WTC11 (cell line): ENCODE results near the gene LMBRD1. TPM values are rescaled to one million over a fixed set of nuclear protein-coding genes. Genes with fewer than 3 reads are reported as not detected.

Source experiments
- ATAC-seq: fragments of 200-7000 bp; cut with Tn5 transposase; 2 replicates; pipeline ENCODE4 v1.10.0; 2021; ENCODE audit warnings: mild to moderate bottlenecking, moderate library complexity
- CTCF ChIA-PET: fragments of 300-600 bp; sonication (Branson Sonifier 250); formaldehyde crosslinking; loops from one replicate; lab custom pipeline; 2021; ENCODE audit warnings: antibody characterized with exemption; lab: Charles Lee
- POLR2A ChIA-PET: fragments of 350-600 bp; sonication (Branson Sonifier 250); formaldehyde crosslinking; loops from one replicate; lab custom pipeline; 2021; ENCODE audit warnings: antibody characterized with exemption; lab: Charles Lee
- DNase-seq: peaks from one replicate; pipeline ENCODE4 v3.0.0; 2021; ENCODE audit warnings: low spot score
- H3K27ac Mint-ChIP-seq: 2 replicates; pipeline ENCODE4 v1.8.0; 2021; ENCODE audit warnings: mixed read lengths
- H3K27me3 Mint-ChIP-seq: 2 replicates; pipeline ENCODE4 v1.8.0; 2021; ENCODE audit warnings: low read depth, mild to moderate bottlenecking, moderate library complexity, mixed read lengths
- H3K36me3 Mint-ChIP-seq: 2 replicates; pipeline ENCODE4 v1.8.0; 2021; ENCODE audit warnings: mixed read lengths
- H3K4me1 Mint-ChIP-seq: 2 replicates; pipeline ENCODE4 v1.8.0; 2022; ENCODE audit warnings: mixed read lengths
- H3K4me3 Mint-ChIP-seq: 2 replicates; pipeline ENCODE4 v1.8.0; 2021; ENCODE audit warnings: mild to moderate bottlenecking, moderate library complexity, mixed read lengths
- H3K9me3 Mint-ChIP-seq: 2 replicates; pipeline ENCODE4 v1.8.0; 2021; ENCODE audit warnings: mixed read lengths
- CBFB ChIP-seq: sonication (generic); formaldehyde crosslinking; IDR thresholded peaks from 2 replicates; pipeline ENCODE4 v1.8.1; 2022; ENCODE audit warnings: mild to moderate bottlenecking, low read depth, missing genetic modification reagents
- GRHL2 ChIP-seq: fragments of 250-450 bp; sonication (Bioruptor Pico); IDR thresholded peaks from 2 replicates; pipeline ENCODE4 v1.8.0; 2022; ENCODE audit warnings: mild to moderate bottlenecking, moderate library complexity; ENCODE audit not compliant: insufficient replicate concordance, severe bottlenecking
- HMGA2 ChIP-seq: fragments of 250-450 bp; sonication (Bioruptor Pico); IDR thresholded peaks from 2 replicates; pipeline ENCODE4 v1.4.0; 2021; ENCODE audit warnings: mild to moderate bottlenecking, moderate library complexity
- NFATC4 ChIP-seq: fragments of 250-450 bp; sonication (Bioruptor Pico); IDR thresholded peaks from 2 replicates; pipeline ENCODE4 v1.9.0; 2021; ENCODE audit warnings: mild to moderate bottlenecking
- OVOL2 ChIP-seq: fragments of 250-450 bp; sonication (Bioruptor Pico); IDR thresholded peaks from 2 replicates; pipeline ENCODE4 v1.9.0; 2021; ENCODE audit warnings: mild to moderate bottlenecking, borderline replicate concordance
- SP1 ChIP-seq: sonication (generic); formaldehyde crosslinking; conservative IDR thresholded peaks from 2 replicates; pipeline ENCODE4 v1.8.1; 2022; ENCODE audit warnings: missing genetic modification reagents
- TEAD4 ChIP-seq: sonication (generic); formaldehyde crosslinking; IDR thresholded peaks from 2 replicates; pipeline ENCODE4 v1.8.0; 2022; ENCODE audit warnings: mild to moderate bottlenecking, missing genetic modification reagents
- ZNF121 ChIP-seq: sonication (generic); formaldehyde crosslinking; IDR thresholded peaks from 2 replicates; pipeline ENCODE4 v1.8.0; 2023; ENCODE audit warnings: missing genetic modification reagents
- ZNF232 ChIP-seq: sonication (generic); formaldehyde crosslinking; IDR thresholded peaks from 2 replicates; pipeline ENCODE4 v1.8.0; 2022; ENCODE audit warnings: mild to moderate bottlenecking, missing genetic modification reagents
- ZNF263 ChIP-seq: sonication (generic); formaldehyde crosslinking; IDR thresholded peaks from 2 replicates; pipeline ENCODE4 v1.8.1; 2022; ENCODE audit warnings: low read depth, mild to moderate bottlenecking, moderate library complexity, missing genetic modification reagents
- total RNA-seq: library from RNA; stranded (reverse); gene quantifications from 3 replicates; pipeline ENCODE4 v1.2.3, GENCODE V29; 2021
- TF ChIP-seq, protein P1 (sequence below): fragments of 250-450 bp; sonication (Bioruptor Pico); IDR thresholded peaks from 2 replicates; pipeline ENCODE4 v1.9.0; 2021; ENCODE audit warnings: mild to moderate bottlenecking
- TF ChIP-seq, protein P2 (sequence below): sonication (generic); formaldehyde crosslinking; IDR thresholded peaks from 2 replicates; pipeline ENCODE4 v1.8.0; 2022; ENCODE audit warnings: mild to moderate bottlenecking, missing genetic modification reagents
- TF ChIP-seq, protein P3 (sequence below): fragments of 250-450 bp; sonication (Bioruptor Pico); IDR thresholded peaks from 2 replicates; pipeline ENCODE4 v1.9.0; 2021; ENCODE audit warnings: mild to moderate bottlenecking
- TF ChIP-seq, protein P4 (sequence below): sonication (generic); formaldehyde crosslinking; IDR thresholded peaks from 2 replicates; pipeline ENCODE4 v1.8.0; 2022; ENCODE audit warnings: mild to moderate bottlenecking, missing genetic modification reagents
- TF ChIP-seq, protein P5 (sequence below): sonication (generic); formaldehyde crosslinking; IDR thresholded peaks from 2 replicates; pipeline ENCODE4 v1.8.1; 2023; ENCODE audit warnings: mild to moderate bottlenecking, missing genetic modification reagents, borderline replicate concordance
- TF ChIP-seq, protein P6 (sequence below): sonication (generic); formaldehyde crosslinking; IDR thresholded peaks from 2 replicates; pipeline ENCODE4 v1.8.1; 2022; ENCODE audit warnings: low read depth, mild to moderate bottlenecking, moderate library complexity, missing genetic modification reagents, borderline replicate concordance

LMBRD1 gene
- total RNA-seq, 1 experiment from 2014 or later: 15.0 TPM

DNA sequence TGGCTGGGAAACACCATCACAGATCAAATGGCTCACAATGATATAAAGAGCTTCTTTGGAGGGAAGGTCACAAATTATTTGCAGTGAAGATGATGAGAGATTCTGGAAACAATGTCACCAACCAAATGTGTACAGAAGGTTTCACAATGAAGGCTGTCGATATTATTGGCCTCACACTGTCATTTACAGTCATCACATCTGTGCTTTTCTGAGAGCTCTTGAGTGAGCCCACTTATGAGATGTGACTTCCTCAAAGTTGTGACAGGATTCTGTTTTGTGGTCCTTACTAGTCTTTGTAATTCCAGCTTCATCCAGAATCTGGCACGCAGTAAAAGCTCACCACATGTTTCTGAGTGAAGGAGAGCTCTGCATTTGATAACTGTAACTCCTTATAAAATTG is 133.6 kb downstream of the LMBRD1 start (continued):
- TF ChIP-seq TEAD4 (CRISPR knock-in tag): no peak

DNA sequence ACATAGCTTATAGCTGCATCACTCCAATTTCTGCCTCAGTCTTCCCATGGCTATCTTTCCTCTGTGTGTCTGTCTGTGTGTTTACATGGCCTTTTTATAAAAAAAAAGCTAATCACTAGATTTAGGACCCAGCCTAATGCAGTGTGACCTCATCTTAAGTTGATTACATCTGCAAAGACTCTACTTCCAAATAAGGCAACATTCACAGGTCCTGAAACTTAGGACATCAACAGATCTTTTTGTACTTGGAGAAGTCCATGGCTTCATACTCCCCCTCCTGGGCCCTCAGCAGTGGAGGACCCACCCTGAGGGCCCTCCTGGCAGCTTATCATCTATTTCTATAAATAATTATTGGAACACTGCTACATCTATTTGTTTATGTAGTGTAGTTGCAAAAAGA is 146.1 kb downstream of the LMBRD1 start:
- H3K9me3 Mint-ChIP-seq: peaks cover 10% of the 10 kb centered on the region
- DNase-seq (no peak), ATAC-seq (no peak)
- H3K4me1 Mint-ChIP-seq: peaks cover 9% of the 10 kb centered on the region
- no peaks in the 10 kb centered on the region for H3K36me3 Mint-ChIP-seq
- POLR2A ChIA-PET: no interaction called here
- CTCF ChIA-PET: no interaction called here
- no peaks in the 10 kb centered on the region for H3K27me3 Mint-ChIP-seq
- TF ChIP-seq ZNF263: no peak
- TF ChIP-seq, protein P1, sequence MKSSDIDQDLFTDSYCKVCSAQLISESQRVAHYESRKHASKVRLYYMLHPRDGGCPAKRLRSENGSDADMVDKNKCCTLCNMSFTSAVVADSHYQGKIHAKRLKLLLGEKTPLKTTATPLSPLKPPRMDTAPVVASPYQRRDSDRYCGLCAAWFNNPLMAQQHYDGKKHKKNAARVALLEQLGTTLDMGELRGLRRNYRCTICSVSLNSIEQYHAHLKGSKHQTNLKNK (CRISPR knock-in tag): no peak
- no peak overlapping the region for H3K27ac Mint-ChIP-seq
- H3K4me3 Mint-ChIP-seq: no peak overlapping the region

DNA sequence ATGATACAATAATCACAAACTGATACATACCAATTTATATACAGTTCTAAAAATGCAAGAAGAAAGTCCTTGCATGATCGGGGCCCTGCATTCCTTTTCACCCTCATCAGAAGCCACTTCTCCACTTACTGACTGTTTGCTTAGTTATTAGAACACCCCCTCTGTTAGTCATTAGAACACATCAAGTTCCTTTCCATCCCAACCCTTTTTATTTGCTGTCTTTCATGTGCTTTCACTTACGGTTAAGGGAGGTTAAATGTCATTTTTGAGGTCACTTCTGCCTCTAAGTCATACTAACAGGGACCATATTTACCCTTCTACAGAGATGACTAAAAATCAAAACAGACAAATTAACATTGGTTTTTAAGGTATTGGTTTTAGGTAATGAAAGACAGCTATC is 149.1 kb downstream of the LMBRD1 start:
- no peak for TF ChIP-seq NFATC4 (CRISPR knock-in tag)
- TF ChIP-seq HMGA2 (CRISPR knock-in tag): no peak
- TF ChIP-seq, protein P2, sequence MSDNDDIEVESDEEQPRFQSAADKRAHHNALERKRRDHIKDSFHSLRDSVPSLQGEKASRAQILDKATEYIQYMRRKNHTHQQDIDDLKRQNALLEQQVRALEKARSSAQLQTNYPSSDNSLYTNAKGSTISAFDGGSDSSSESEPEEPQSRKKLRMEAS (CRISPR knock-in tag): no peak
- TF ChIP-seq, protein P3, sequence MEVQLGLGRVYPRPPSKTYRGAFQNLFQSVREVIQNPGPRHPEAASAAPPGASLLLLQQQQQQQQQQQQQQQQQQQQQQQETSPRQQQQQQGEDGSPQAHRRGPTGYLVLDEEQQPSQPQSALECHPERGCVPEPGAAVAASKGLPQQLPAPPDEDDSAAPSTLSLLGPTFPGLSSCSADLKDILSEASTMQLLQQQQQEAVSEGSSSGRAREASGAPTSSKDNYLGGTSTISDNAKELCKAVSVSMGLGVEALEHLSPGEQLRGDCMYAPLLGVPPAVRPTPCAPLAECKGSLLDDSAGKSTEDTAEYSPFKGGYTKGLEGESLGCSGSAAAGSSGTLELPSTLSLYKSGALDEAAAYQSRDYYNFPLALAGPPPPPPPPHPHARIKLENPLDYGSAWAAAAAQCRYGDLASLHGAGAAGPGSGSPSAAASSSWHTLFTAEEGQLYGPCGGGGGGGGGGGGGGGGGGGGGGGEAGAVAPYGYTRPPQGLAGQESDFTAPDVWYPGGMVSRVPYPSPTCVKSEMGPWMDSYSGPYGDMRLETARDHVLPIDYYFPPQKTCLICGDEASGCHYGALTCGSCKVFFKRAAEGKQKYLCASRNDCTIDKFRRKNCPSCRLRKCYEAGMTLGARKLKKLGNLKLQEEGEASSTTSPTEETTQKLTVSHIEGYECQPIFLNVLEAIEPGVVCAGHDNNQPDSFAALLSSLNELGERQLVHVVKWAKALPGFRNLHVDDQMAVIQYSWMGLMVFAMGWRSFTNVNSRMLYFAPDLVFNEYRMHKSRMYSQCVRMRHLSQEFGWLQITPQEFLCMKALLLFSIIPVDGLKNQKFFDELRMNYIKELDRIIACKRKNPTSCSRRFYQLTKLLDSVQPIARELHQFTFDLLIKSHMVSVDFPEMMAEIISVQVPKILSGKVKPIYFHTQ (CRISPR knock-in tag): no peak
- TF ChIP-seq GRHL2 (CRISPR knock-in tag): no peak
- no peak for TF ChIP-seq TEAD4 (CRISPR knock-in tag)
- no peak for TF ChIP-seq ZNF232
- no peak for TF ChIP-seq ZNF263
- no peak for TF ChIP-seq SP1
- no peak for TF ChIP-seq OVOL2 (CRISPR knock-in tag)
- no peak for TF ChIP-seq ZNF121 (CRISPR knock-in tag)
- TF ChIP-seq, protein P4, sequence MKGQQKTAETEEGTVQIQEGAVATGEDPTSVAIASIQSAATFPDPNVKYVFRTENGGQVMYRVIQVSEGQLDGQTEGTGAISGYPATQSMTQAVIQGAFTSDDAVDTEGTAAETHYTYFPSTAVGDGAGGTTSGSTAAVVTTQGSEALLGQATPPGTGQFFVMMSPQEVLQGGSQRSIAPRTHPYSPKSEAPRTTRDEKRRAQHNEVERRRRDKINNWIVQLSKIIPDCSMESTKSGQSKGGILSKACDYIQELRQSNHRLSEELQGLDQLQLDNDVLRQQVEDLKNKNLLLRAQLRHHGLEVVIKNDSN (CRISPR knock-in tag): no peak
- TF ChIP-seq, protein P5, sequence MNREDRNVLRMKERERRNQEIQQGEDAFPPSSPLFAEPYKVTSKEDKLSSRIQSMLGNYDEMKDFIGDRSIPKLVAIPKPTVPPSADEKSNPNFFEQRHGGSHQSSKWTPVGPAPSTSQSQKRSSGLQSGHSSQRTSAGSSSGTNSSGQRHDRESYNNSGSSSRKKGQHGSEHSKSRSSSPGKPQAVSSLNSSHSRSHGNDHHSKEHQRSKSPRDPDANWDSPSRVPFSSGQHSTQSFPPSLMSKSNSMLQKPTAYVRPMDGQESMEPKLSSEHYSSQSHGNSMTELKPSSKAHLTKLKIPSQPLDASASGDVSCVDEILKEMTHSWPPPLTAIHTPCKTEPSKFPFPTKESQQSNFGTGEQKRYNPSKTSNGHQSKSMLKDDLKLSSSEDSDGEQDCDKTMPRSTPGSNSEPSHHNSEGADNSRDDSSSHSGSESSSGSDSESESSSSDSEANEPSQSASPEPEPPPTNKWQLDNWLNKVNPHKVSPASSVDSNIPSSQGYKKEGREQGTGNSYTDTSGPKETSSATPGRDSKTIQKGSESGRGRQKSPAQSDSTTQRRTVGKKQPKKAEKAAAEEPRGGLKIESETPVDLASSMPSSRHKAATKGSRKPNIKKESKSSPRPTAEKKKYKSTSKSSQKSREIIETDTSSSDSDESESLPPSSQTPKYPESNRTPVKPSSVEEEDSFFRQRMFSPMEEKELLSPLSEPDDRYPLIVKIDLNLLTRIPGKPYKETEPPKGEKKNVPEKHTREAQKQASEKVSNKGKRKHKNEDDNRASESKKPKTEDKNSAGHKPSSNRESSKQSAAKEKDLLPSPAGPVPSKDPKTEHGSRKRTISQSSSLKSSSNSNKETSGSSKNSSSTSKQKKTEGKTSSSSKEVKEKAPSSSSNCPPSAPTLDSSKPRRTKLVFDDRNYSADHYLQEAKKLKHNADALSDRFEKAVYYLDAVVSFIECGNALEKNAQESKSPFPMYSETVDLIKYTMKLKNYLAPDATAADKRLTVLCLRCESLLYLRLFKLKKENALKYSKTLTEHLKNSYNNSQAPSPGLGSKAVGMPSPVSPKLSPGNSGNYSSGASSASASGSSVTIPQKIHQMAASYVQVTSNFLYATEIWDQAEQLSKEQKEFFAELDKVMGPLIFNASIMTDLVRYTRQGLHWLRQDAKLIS: no peak
- no peak for TF ChIP-seq CBFB
- TF ChIP-seq, protein P6, sequence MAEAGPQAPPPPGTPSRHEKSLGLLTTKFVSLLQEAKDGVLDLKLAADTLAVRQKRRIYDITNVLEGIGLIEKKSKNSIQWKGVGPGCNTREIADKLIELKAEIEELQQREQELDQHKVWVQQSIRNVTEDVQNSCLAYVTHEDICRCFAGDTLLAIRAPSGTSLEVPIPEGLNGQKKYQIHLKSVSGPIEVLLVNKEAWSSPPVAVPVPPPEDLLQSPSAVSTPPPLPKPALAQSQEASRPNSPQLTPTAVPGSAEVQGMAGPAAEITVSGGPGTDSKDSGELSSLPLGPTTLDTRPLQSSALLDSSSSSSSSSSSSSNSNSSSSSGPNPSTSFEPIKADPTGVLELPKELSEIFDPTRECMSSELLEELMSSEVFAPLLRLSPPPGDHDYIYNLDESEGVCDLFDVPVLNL (CRISPR knock-in tag): no peak
- no peaks in the 10 kb centered on the region for H3K4me1 Mint-ChIP-seq
- H3K27me3 Mint-ChIP-seq: no peaks in the 10 kb centered on the region
- H3K4me3 Mint-ChIP-seq: no peak overlapping the region
- CTCF ChIA-PET: no interaction called here
- H3K27ac Mint-ChIP-seq: no peak overlapping the region
- peaks cover 16% of the 10 kb centered on the region for H3K9me3 Mint-ChIP-seq
- peaks cover 3% of the 10 kb centered on the region; the same call in 1 of the 2 replicates for H3K36me3 Mint-ChIP-seq
- ATAC-seq (no peak), DNase-seq (no peak)
- POLR2A ChIA-PET: no interaction called here
